ENCODE results near the gene PIGV. TPM values are rescaled to one million over a fixed set of nuclear protein-coding genes. Genes with fewer than 3 reads are reported as not detected.

PIGV gene
- total and polyA plus RNA-seq, 5 donors from 2014 or later: 8.3 to 13.2 (median 9.1) TPM

DNA sequence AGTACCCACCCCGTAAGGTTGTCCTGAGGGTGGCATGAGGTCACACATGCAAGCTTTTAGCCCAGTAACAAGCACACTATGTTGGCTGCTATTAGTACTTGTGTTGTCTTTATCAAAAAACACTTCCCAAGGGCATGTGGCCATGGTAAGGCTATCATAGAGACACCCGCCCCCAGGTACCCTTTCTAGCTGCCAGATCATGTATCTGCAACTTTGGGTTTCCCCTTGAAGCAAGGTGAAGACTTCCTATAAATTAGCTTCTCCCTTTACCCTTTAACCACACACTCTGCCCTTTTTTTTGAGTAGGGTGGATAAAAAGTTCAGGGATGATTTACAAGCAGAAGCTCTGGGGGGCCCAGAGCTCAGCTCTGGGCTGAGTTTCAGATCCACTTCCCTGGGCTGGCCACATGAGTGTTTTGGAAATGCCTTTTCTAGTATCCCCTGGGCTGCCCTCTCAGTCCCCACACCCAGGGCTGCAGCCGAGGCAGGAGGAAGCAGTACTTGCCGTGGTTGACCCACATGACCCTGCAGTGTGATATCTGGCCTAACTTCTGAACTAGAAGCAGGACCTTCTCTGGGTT, 40.8 kb downstream of the PIGV start:
- Mint-ChIP-seq H3K27me3 (no peaks in the 10 kb centered on the region), H3K36me3 (peaks cover 20% of the 10 kb centered on the region), H3K4me1 (peaks cover 11 to 82% (median 52%) of the 10 kb centered on the region in 4 donors), H3K27ac (peak overlapping the region; percentile 98 to 100 (median 99)), H3K4me3 (peak overlapping the region; percentile 94 to 97 (median 96)), H3K9me3 (no peaks in the 10 kb centered on the region)
- H3K4me1 ChIP-seq (ENCODE audit: control insufficient read depth, insufficient read depth, low read length, poor library complexity, severe bottlenecking): peaks cover 78% of the 10 kb centered on the region
- no peaks in the 10 kb centered on the region for H3K9me3 ChIP-seq (ENCODE audit: control insufficient read depth in 2 of 2, low read length in 2 of 2)
- peak overlapping the region; percentile 99 for H3K27ac ChIP-seq (ENCODE audit: insufficient read depth, low read length, poor library complexity, severe bottlenecking)
- H3K36me3 ChIP-seq (ENCODE audit: control insufficient read depth, insufficient read depth, low read length): peaks cover 13% of the 10 kb centered on the region
- H3K27me3 ChIP-seq (ENCODE audit: control insufficient read depth, insufficient read depth, low read length): no peaks in the 10 kb centered on the region
- peak overlapping the region; percentile 79 for H3K4me3 ChIP-seq (ENCODE audit: low read depth, low read length)
- ATAC-seq (ENCODE audit: low read depth in 2 of 2): no peak
- peak in 1 of 3 donors; percentile 19 for DNase-seq

DNA sequence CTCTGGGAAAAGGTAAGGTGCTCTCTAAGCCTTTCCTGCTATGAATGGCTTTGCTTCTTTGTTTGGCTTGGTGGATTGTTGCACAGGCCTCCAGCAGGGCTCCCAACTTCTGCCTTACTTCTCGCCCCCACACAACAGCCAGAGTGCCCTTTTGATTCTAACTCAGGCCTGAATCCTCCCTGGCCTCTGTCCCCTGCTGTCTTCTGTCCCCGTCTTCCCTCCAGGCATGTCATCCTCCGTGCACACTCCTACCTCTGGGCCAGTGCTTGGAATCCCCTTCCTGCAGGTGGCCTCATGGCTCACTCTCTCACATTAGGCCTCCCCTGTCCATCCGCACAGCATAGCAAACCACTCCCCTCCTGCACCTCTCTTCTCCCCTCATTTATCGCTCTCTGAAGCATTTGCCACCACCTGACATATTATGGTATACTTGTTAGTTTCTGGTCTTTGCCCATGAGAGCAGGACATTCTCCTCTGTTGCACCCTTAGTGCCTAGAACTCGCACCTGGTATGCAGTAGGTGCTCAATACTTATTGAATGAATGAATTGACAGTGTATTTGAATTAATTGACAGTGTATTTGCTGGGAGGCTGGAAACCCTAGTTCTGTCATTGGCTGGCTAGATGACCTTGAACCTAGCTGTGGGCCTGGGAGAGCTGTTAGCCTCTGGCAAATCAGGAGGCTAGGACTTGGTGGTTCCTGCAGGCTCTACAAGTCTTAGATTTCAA, 41.6 kb downstream of the PIGV start:
- ATAC-seq (ENCODE audit: low read depth in 2 of 2): no peak
- no peak for DNase-seq
- no peaks in the 10 kb centered on the region for H3K9me3 ChIP-seq (ENCODE audit: control insufficient read depth in 2 of 2, low read length in 2 of 2)
- peaks cover 86% of the 10 kb centered on the region for H3K4me1 ChIP-seq (ENCODE audit: control insufficient read depth, insufficient read depth, low read length, poor library complexity, severe bottlenecking)
- peaks cover 11 to 90% (median 56%) of the 10 kb centered on the region in 4 donors for H3K4me1 Mint-ChIP-seq
- H3K36me3 ChIP-seq (ENCODE audit: control insufficient read depth, insufficient read depth, low read length): peaks cover 15% of the 10 kb centered on the region
- H3K27me3 ChIP-seq (ENCODE audit: control insufficient read depth, insufficient read depth, low read length): no peaks in the 10 kb centered on the region
- no peaks in the 10 kb centered on the region for H3K27me3 Mint-ChIP-seq
- no peaks in the 10 kb centered on the region for H3K9me3 Mint-ChIP-seq
- peak overlapping the region; percentile 99 for H3K27ac ChIP-seq (ENCODE audit: insufficient read depth, low read length, poor library complexity, severe bottlenecking)
- H3K4me3 ChIP-seq (ENCODE audit: low read depth, low read length): peak overlapping the region; percentile 79
- peaks cover 20% of the 10 kb centered on the region for H3K36me3 Mint-ChIP-seq
- H3K27ac Mint-ChIP-seq: peak overlapping the region; percentile 98 to 100 (median 99)
- peak overlapping the region; percentile 92 to 97 (median 95) for H3K4me3 Mint-ChIP-seq

DNA sequence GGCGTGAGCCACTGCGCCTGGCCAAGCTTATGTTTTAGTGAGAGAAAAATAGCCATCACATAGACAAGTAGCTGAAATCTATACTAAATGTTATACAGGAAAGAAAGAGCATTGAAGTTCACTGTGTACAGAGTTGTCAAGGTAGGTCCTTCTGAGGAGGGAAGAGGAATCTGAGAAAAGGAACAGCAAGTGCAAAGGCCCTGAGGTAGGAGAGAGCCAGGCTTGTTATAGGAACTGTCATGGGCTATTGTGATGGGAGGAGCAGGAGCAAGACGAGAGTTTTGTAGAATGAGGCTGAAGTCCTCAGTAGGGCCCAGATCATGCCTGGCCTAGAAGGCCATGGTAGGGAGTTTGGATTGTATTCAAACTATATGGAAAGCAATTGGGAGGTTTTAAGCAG, 43.3 kb downstream of the PIGV start:
- Histone ChIP-seq H3K4me3 (ENCODE audit: low read depth, low read length) (no peak overlapping the region), H3K27ac (ENCODE audit: insufficient read depth, low read length, poor library complexity, severe bottlenecking) (peak overlapping the region; percentile 99), H3K27me3 (ENCODE audit: control insufficient read depth, insufficient read depth, low read length) (no peaks in the 10 kb centered on the region), H3K36me3 (ENCODE audit: control insufficient read depth, insufficient read depth, low read length) (peaks cover 29% of the 10 kb centered on the region), H3K9me3 (ENCODE audit: control insufficient read depth in 2 of 2, low read length in 2 of 2) (no peaks in the 10 kb centered on the region), H3K4me1 (ENCODE audit: control insufficient read depth, insufficient read depth, low read length, poor library complexity, severe bottlenecking) (peaks cover 79% of the 10 kb centered on the region)
- Mint-ChIP-seq H3K27me3 (no peaks in the 10 kb centered on the region), H3K27ac (peak overlapping the region; percentile 82 to 100 (median 99)), H3K4me3 (peak overlapping the region in 3 of 4 donors; percentile 20 to 96 (median 64)), H3K36me3 (peaks cover 26% of the 10 kb centered on the region), H3K4me1 (peaks cover 6 to 86% (median 59%) of the 10 kb centered on the region in 4 donors), H3K9me3 (no peaks in the 10 kb centered on the region)
- DNase-seq (no peak), ATAC-seq (ENCODE audit: low read depth in 2 of 2) (no peak)

DNA sequence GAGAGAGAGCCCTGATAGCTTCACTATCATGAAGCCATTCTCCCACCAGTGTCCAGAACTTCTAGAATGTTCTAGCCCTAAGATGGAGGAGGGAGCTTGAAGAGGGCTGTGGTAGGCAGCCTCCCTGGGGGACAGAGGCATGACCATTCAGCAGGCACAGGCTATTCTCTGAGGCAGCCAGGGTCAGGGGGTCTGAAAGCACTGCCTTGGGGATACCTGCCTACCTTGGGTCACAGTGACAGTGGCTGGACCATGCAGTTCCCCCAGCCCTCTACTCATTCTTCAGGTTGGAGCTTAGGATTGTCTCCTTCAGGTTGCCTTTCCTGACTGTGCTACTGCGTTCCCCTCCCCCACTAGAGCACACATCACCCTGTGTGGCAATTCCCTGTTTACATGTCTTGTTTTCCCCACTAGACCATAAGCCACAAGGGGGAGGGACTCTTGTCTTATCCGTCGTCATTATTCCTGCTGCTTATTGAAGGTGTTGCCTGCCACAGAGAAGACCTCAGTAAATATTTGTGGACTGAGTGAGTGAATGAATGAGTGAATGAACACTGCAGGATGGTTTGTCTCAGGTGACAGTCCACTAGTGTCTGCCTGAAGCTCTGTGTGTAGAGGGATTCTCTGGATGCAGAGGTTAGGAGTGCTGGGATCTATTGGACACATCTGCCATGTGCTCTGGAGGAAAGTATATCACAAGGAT, 43.9 kb downstream of the PIGV start:
- H3K36me3 ChIP-seq (ENCODE audit: control insufficient read depth, insufficient read depth, low read length): peaks cover 32% of the 10 kb centered on the region
- Mint-ChIP-seq H3K4me3 (peak overlapping the region in 1 of 4 donors; percentile 79), H3K27me3 (no peaks in the 10 kb centered on the region), H3K4me1 (peaks cover 6 to 86% (median 61%) of the 10 kb centered on the region in 4 donors), H3K9me3 (no peaks in the 10 kb centered on the region), H3K36me3 (peaks cover 26% of the 10 kb centered on the region), H3K27ac (peak overlapping the region; percentile 99 to 100 (median 100))
- peaks cover 76% of the 10 kb centered on the region for H3K4me1 ChIP-seq (ENCODE audit: control insufficient read depth, insufficient read depth, low read length, poor library complexity, severe bottlenecking)
- H3K4me3 ChIP-seq (ENCODE audit: low read depth, low read length): no peak overlapping the region
- H3K27me3 ChIP-seq (ENCODE audit: control insufficient read depth, insufficient read depth, low read length): no peaks in the 10 kb centered on the region
- peak overlapping the region; percentile 99 for H3K27ac ChIP-seq (ENCODE audit: insufficient read depth, low read length, poor library complexity, severe bottlenecking)
- no peak for DNase-seq
- no peak for ATAC-seq (ENCODE audit: low read depth in 2 of 2)
- no peaks in the 10 kb centered on the region for H3K9me3 ChIP-seq (ENCODE audit: control insufficient read depth in 2 of 2, low read length in 2 of 2)

DNA sequence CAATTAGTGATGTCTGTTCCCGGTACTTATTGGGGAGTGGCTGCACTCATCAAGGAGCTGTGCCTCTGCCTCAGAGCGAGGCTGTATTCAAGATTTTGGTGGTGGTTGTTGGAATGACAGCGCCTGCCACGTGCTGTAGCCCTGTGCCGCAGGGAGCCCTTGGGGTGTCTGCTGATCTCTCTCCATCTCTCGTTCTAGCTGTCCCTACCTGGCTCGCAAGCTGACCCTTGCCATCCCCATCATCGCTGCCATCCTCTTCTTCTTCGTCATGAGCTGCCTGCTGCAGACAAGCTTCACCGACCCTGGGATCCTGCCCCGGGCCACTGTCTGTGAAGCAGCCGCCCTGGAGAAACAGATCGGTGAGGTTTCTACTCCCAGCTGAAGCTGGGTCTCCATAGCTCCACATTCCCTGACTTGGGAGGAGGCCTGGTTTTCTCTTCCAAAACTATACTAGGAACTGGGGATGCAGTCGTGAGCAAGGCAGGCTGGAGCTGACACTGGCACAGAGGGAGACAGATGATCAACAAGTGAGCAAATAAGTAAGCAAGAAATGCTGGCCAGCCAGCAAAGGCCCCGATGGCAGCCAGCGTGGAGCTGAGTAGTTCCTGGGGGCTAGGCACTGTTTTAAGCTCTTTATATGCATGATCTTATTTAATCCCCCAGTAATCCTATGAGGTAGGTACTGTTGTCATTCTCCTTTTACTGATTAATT, 44.7 kb downstream of the PIGV start:
- H3K36me3 ChIP-seq (ENCODE audit: control insufficient read depth, insufficient read depth, low read length): peaks cover 32% of the 10 kb centered on the region
- H3K27ac ChIP-seq (ENCODE audit: insufficient read depth, low read length, poor library complexity, severe bottlenecking): peak overlapping the region; percentile 99
- Mint-ChIP-seq H3K4me3 (peak overlapping the region in 3 of 4 donors; percentile 15 to 79 (median 79)), H3K9me3 (no peaks in the 10 kb centered on the region), H3K36me3 (peaks cover 26% of the 10 kb centered on the region), H3K27me3 (no peaks in the 10 kb centered on the region), H3K4me1 (peaks cover 6 to 84% (median 60%) of the 10 kb centered on the region in 4 donors), H3K27ac (peak overlapping the region; percentile 99 to 100 (median 100))
- ATAC-seq (ENCODE audit: low read depth in 2 of 2) (no peak), DNase-seq (no peak)
- H3K4me3 ChIP-seq (ENCODE audit: low read depth, low read length): peak overlapping the region; percentile 65
- H3K4me1 ChIP-seq (ENCODE audit: control insufficient read depth, insufficient read depth, low read length, poor library complexity, severe bottlenecking): peaks cover 75% of the 10 kb centered on the region
- H3K9me3 ChIP-seq (ENCODE audit: control insufficient read depth in 2 of 2, low read length in 2 of 2): no peaks in the 10 kb centered on the region
- H3K27me3 ChIP-seq (ENCODE audit: control insufficient read depth, insufficient read depth, low read length): no peaks in the 10 kb centered on the region

DNA sequence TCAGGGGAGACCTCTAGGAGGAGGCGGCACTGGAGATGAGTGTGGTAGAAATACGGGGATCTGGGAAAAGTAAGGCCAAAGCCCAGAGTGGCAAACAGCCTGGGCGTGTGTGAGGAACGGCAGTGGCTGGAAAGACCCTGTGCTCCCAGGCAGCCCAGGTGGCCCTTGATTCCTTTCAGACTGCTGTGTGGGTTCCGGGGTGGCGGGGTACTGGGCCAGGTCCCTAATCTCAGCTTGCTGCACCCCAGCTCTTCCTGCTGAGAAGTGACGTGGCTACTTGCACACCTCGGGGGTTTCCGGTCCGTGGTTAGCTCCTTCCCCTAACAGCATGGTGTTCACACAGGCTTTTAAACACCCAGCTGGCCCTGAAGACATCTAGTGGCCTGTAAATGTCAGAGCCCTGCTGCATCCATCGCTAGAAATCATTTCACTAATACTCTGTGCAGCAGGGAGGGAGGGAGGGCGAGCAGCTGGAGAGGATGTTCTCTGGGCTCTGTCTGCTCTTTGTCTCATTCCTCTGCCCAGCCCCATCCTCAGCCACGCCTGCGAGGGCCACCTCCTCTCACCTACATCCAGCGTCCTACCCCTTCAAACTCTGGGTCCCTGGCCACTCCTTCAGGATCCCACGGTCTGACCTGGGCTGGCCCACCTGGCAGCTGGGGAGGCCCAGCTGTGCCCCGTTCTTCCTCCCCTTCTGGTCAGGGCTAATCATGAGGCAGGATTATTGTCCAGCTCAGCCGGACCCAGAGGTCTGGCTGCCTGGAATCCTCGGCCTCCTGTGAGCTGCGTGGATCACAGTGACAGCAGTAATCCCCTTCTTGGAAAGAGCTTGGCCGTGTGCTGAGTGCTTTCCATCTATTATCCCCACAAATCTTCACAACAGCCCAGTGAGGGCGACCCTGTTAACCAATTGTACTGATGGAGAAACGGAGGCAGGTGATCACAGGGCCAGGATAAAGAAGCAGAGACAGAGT, 46.0 kb downstream of the PIGV start:
- no peaks in the 10 kb centered on the region for H3K9me3 ChIP-seq (ENCODE audit: control insufficient read depth in 2 of 2, low read length in 2 of 2)
- H3K36me3 Mint-ChIP-seq: peaks cover 33% of the 10 kb centered on the region
- DNase-seq (peak; percentile 90 to 98 (median 94)), ATAC-seq (ENCODE audit: low read depth in 2 of 2) (peak; percentile 97 to 98)
- H3K9me3 Mint-ChIP-seq: no peaks in the 10 kb centered on the region
- peak overlapping the region; percentile 99 for H3K27ac ChIP-seq (ENCODE audit: insufficient read depth, low read length, poor library complexity, severe bottlenecking)
- H3K27me3 ChIP-seq (ENCODE audit: control insufficient read depth, insufficient read depth, low read length): no peaks in the 10 kb centered on the region
- H3K36me3 ChIP-seq (ENCODE audit: control insufficient read depth, insufficient read depth, low read length): peaks cover 33% of the 10 kb centered on the region
- peak overlapping the region; percentile 99 to 100 (median 100) for H3K27ac Mint-ChIP-seq
- H3K4me3 ChIP-seq (ENCODE audit: low read depth, low read length): peak overlapping the region; percentile 65
- H3K4me1 ChIP-seq (ENCODE audit: control insufficient read depth, insufficient read depth, low read length, poor library complexity, severe bottlenecking): peaks cover 69% of the 10 kb centered on the region
- H3K27me3 Mint-ChIP-seq: no peaks in the 10 kb centered on the region
- H3K4me3 Mint-ChIP-seq: peak overlapping the region; percentile 79 to 89 (median 84)
- H3K4me1 Mint-ChIP-seq: peaks cover 12 to 84% (median 57%) of the 10 kb centered on the region in 4 donors
